DMS153 treated with DMSO at 0.1 percent for 48 hours (cell line): ENCODE measurements around the gene GSG1L2.

Experiments used
- DNase-seq: peaks from one replicate; lab custom pipeline; 2025; ENCODE audit not compliant: unreplicated experiment; lab: John Stamatoyannopoulos, UW

Gene GSG1L2

DNA sequence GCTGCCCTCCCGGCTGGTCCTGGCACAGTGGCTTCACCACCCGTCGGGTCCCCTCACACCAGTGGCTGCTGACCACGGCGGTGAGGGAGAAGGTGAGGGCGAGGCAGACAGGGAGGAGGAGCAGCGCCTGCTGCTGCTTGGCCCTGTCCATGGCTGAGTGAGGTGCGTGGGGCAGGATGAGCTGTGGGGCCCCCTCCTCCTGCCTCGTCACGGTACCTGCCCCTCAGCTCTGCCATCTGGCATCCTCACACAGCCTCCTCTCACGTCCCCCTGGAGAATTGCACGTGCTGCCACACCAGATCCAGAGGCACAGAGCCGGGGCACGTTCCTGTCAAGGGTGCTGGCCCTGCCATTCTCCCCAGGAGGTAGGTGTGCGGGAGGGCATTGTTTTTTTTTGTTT is at the start of gene GSG1L2:
Gene GSG1L2, minus strand, starts transcription at position 159 of the 400 bp plus-strand sequence. Its CDS starts 8 bp downstream, at position 151.
- no peak for DNase-seq

DNA sequence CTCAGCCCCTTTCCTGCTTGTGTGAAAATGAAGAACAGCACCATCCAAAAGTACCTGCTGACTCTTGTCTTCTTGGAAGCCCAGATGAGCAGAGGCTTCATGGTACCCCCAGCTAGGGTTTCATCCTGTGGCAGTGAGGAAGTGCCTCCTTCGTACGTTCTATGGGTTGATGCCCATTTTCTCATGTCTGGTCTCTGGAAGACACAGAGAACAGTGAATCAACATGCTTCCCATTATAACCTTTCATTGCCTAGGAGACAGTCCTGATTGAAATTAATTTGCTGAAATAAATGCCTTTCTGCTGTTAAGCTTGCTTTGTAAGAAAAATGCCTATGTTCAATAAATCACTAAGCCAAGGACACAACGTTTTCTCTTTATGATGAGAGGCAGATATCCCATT is 46.7 kb upstream of the GSG1L2 start:
- DNase-seq = no peak

DNA sequence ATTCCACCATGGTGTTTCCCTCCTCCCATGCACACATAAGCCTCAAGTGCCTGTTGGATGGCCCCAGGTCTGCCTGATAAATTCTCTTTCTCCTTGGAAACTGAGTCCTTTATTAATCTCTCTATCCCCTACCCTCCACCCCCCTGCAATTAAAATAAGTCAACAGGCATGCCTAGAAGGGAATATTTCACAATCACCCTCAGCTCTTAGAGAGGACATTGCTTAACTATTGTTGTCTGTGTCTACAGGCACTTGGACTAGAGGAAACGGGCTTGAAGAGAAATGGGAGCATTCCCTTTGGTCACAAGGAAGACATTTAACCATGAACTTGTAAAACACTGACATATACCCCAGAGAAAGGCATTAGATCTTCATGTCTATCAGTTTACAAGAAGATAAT is 43.7 kb upstream of the GSG1L2 start:
- no peak for DNase-seq

DNA sequence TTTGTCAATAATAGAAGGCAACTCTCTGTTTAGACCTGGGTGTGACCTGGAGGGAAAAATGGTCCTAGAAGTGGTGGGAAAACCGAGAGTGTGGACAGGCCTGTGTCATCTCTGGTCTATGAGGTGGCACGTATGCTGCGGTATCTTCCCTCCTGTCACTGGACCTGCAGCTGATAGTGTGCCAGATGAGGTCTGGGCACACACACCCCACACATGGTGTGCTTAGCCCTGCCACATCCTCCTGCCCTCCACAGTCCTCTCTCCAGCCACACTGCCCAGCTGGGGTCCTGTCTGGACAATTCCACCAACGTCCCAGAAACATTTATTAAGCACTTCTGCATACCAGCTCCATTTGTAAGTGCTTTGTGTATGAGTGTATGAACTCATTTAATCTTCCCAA is 41.1 kb upstream of the GSG1L2 start:
- DNase-seq = no peak

DNA sequence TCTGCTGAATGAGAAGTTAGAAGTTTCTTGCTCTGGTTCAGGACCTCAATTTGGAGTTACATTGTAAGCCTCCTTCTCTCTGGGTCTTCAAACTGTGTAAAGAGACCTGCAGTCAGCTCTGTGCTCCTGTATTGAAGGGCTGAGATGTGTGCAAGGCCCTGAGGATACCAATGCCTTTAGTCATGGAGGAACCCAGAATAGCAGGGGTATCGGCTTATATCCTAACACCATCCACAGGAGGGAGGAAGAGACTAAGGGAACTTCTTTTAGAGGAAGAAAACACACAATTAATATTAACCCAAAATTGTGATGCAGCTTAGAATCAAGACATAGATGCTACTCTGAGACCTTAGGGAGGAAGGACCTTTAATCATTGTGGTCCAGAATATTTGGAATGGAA is 40.3 kb upstream of the GSG1L2 start:
- no peak for DNase-seq

DNA sequence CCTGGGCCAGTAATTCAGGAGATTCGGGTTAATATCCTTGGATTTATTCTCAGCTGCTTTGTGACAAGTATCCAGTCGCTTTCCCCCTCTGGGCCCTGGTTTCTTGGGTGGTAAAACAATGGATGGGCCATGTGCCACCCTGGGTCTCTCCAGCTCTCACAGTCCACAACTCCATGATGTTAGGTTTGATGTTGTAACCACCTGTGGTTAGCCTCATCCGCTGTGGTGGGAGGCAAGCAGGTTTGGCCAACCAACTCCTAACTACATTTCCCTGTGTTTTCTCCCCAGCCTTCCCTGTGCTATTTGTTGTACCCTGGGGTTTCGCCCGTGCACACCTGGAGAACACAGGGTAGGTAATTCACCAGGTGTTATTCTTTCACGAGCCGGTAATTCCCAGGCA is 39.0 kb upstream of the GSG1L2 start:
- DNase-seq = no peak

DNA sequence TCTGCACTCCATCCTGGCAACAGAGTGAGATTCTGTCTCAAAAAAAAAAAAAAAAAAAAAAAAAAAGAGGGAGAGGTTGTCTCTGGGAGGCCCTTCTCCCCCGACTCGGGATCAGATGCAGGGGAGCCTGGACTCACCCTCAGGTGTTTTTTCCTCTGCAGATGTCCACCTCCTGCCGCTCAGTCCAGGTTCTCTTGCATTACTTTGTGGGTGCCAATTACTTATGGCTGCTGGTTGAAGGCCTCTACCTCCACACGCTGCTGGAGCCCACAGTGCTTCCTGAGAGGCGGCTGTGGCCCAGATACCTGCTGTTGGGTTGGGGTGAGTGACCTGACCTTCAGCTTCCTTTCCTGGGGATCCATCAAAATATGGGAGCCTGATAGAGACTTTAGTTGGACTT is 37.9 kb upstream of the GSG1L2 start:
- no peak for DNase-seq

DNA sequence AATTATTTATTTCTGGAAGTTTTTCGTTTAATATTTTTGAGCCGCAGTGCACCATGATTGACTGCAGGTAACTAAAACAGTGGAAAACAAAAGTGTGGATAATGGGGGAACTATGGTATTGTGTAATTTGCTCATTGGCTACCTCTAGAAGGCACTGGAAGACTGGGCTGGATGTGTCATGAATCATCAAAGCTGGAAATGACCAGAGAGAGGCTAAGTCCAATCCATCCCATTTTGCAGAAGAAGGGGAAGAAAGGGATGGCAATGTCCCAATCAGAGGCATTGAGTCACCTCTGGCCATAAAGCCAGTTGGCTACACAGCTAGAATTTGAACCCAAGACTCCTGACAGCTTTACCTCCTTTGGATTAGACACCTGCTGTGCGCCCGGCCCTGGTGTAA is 33.2 kb upstream of the GSG1L2 start:
- no peak for DNase-seq

DNA sequence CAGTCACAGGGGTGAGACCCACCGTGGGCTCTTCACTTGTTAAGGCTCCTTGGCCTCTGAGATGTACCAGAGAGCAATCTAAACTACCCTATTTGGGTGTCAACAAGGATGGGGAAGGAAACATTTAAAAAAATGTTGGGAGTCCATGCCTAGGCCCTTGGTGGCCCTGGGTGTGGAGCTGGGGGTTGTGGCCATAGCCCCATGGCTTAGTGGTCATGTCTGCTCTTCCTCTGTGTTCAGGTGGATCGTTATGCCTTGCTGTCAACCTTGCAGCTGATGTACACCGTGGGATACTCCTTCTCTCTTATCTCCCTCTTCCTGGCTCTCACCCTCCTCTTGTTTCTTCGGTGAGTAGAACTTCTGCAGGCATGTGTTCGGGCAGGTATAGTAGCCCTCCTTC is 32.4 kb upstream of the GSG1L2 start:
- DNase-seq = no peak

DNA sequence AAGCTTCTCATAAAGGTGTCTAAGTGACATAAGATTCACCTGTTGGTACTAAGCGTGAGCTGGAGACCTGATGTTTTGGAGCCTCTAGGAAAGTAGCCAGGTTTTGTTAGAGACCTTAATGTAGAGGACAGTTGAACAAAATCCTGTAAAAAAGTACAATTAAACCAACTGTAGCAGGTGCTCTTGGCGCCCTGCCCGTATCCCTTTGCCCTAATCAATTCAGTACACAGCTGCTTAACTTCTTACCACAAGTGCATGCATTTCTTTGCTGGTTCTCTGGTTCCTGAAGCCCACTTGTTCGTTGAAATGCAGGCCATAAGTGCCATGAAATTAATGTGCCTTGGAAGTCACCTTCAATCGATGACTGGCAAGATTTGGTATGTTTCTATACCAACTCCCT is 28.3 kb upstream of the GSG1L2 start:
- no peak for DNase-seq

DNA sequence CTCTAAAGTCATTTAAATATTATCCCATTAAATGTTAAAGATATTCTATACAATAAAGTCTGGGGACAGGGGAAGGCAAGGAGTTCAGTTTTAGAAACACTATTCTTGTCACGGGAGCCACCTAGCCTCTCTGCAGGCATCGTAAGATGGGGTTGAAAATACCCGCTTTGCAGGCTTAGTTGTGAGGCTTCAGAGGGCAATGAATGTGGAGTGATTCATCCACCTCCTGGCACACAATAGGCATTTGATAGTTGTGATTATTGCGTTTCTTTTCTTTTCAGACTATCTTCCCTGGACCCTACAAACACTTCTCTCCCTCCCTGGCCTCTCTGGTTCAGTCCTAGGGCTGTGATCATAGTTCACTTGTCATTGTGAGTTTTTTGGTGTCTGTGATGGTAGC is 23.4 kb upstream of the GSG1L2 start:
- DNase-seq = no peak

DNA sequence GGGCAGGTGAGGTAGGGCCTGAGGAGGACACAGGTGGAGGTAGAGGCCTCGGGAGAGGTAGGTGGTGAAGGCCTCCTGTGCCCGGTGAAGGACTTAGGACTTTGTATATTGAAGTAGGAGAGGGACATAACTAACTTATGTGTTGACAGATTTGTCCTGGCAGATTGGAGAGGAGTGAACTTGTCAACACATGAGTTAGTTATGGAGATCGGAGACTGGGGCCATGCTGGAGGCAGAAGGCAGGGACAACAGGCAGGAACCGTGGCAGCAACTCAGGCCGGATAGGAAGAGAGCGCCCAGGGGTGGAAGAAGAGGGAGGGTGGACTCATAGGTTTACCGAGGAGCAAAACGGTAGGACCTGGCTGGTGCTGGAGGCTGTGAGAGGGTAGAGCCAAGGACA is 22.3 kb upstream of the GSG1L2 start:
- DNase-seq = no peak

DNA sequence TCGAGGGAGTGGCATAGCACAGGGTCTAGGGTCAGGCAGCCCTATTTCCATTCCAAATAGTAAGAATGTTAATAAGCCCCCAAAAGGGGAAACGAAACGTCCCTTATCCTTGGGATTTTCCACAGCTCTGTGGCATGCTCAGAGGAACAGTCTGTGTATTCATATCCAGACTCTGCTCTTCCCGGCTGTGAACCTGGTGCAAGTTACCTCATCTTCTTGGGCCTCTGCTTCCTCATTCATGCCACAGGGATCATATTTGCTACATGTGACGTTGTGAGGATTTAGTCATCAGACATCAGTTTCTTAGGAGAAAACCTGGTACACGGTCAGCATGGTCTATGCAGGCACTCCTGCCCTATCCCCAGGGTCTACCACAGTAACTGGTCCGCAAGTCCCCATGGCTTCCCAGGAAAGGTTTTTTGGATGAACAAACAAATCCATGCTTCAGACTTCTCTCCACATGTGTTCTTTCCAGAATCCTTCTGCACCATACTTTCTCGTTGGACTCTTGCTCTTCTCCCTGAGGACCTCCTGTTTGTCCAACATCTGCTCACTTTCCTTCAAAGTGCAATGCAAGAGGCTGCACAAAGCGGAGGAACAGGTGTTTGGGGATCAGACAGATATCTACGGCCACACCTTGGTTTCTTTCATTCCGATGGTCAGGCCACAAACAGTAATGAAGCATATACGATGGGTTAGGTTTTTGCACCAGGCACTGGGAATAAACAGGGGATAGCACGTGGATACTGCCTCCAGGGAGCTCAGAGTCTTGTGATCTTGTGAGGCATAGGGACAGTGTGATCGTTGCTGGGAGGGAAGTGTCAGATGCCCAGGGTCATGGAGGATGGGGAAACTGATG is 21.5 kb upstream of the GSG1L2 start:
- no peak for DNase-seq

DNA sequence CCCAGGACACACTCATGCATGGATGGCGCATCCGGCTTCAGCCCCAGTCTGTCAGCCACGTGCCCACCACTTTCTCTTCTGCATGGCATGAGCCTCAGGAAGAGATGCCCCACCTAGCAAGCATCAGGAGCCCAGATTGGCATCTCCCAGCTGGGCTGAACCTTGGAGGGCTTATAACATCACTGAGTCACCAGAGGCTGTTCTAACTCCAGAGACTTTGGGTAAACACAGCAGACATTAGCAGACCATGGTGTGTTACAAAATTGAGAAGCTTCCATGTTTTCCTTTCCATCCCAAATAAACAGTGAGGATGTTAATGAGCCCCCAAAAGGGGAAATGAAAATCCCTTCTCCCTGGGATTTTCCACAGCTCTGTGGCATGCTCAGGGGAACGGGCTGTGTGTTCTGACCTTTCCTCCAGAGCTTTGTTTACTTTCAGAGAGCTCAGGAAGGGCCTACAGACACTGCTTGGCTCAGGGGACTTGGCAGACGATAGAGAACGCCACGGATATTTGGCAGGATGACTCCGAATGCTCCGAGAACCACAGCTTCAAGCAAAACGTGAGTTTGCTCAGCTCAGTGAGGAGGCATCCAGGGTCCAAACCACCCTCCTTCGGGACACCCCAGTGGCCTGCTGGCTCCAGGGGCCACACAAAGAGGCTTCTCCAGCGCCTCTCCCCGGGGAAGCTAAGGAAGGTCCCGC is 20.3 kb upstream of the GSG1L2 start:
- DNase-seq = no peak

DNA sequence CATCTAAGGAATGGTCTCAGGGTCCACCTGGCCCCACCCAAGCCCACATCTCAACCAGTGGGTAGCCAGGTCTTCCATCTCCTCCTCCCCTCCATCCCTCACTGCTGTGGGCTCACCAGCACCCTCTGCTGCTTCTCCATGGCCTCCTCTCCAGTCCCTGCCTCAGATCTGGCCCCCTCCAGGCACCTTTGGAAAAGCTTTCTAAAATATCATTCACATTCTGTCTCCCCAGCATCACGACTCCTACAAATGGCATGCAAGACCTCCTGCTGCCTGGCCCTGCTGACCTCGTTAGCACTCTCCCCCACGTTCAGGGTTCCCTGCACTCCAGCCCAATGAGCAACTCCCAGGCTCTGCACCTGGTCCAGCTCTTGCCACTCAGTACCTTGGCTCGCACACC is 17.6 kb upstream of the GSG1L2 start:
- no peak for DNase-seq

DNA sequence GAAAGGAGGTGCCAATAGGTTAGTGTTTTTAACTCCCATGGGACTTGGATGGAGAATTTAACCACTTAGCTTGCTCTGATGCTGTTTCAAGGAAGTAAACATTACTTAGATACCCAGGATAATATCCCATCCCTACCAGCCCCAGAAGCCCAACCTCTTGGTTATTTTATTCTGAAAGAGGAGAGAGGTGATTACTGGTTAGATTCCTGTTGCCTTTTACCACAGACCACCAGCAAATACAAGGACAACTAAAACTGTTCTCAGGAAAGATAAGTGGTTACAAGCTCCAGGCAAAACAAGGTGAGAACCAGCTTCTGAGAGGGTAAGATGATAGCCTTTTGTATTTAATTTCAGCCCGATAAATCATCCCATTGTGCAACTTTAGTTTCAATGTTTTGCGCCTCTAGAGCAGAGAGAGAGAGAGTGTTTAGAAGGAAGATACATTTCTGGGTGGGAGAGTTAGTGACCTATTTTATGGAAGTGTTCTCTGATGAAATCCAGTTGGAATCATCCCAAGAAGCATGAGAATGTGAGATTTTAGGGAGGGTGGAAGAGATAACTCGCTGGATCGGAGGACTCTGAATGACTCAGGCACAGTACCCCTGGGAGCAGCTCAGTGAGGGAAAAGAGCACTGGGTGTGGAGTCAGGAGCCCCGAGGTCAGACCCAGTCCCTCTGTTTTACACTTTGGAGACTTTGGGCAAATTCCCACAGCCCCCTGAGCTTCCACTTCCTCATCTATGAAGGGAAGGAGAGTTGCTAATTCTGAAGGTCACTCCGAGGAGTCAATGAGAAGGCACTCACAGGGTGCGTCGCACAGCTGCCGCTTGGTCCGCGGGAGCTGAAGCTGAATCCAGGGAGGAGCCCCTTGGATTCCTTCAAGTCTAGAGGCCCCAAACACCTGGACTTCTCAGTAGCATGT is 15.9 kb upstream of the GSG1L2 start:
- DNase-seq = no peak

DNA sequence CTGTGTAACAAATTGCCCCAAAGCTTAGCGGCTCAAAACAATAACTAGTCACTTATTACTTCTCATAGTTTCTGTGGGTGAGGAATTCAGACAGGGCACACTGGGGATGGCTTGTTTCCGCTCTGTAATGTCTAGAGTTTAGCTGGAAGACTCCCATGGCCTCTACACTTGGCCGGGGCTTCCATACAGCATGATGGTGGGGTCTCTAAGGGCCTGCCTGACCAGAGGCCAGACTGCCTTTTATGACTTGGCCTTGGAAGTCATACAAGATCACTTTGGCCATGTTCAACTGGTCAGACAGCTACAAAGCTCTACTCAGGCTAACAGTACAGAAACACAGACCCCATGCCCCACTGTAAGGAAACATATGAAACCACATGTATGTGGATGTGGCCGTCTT is 12.0 kb upstream of the GSG1L2 start:
- no peak for DNase-seq

DNA sequence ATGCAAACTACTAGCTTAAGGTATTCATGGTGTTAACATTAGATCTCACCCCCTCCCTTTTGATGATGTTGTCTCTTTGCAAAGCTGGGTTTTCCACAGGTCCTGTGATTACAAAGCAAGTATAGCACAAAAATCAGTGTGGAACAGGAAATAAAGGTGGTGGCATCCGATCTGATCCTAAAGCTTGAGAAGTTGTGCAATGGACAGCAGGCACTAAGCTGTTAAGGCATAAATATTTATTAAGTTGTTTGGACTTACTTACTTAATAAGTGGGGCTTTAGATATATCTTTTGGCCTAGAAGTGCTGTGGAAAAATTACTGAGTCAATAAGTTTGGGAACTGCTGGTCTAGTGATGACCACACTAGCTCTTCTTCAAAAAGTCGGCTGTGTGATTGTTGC is 8.8 kb upstream of the GSG1L2 start:
- DNase-seq = no peak

DNA sequence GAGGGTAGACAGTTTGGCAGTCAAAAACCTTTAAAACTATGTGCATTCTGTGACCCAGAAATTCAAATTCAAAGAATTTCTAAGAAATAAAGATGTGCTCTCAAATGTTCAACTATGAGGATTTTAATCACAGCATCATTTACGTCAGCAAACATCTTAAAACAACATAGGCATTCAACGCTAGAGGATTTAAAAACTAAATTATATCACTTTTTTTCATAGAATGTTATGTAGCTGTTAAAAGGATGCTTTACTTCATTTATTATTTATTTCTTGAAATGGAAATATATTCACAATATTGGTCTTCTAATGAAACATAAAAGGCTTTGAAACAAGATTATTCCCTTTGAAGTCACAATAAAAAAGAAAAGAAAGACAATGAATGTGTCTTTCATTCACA is 7.5 kb upstream of the GSG1L2 start:
- DNase-seq = no peak

DNA sequence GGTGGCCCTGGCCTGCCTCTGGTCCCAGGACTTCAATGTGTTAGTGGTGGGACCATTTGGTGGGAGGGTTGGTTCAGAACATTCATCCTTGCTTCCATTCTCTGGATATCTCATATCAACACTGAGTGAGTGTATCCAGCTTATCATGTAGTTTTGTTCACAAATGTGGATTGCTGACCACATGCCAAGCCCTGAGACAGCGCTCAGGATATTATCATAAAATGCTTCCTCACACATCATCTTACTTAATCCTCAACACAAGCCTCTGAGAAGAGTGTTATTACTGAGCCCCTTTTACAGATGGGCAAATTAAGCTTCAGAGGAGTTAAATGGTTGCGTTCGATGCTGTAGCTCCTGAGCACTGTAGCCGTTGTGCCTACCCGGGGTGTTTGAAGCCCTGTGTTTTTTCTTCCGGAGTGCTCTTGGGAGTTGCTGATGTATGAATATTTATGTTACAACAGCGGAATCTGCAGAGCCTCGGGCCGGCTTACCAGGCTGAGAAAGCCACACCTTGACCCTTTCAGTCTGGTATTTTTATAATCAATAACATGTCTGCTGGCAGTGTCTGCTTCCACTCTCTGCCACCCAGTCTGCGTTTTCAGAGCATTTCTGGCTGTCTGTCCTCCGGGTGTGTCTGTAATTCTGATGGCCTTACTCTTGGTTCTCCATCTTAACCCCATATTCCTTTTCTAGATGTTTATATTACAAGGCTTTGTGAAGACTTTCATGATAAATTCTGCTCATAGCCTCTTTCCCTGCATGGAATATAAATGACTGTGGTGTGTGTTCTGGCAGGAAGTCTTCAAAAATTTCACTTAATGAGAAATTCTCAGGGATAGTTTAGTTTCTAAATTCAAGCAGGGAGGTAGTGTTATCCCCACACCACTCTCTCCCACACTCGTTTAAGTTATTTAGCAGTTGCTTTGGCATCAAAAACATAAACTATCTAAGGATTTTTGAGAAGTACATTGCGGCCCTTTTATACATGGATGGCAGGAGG is 6.7 kb upstream of the GSG1L2 start:
- no peak for DNase-seq
